Activated CD4-positive, alpha-beta T cell treated with anti-CD3 and anti-CD28 coated beads, Interleukin-2, amount 50 U/mL, for 48 hours (primary cell): ENCODE results near the gene ZNRF3.

ENCODE experiments used
- DNase-seq, 2 experiments: peaks; one replicate each; pipeline ENCODE4 v3.0.0-alpha.2; 2020

The ZNRF3 gene

DNA sequence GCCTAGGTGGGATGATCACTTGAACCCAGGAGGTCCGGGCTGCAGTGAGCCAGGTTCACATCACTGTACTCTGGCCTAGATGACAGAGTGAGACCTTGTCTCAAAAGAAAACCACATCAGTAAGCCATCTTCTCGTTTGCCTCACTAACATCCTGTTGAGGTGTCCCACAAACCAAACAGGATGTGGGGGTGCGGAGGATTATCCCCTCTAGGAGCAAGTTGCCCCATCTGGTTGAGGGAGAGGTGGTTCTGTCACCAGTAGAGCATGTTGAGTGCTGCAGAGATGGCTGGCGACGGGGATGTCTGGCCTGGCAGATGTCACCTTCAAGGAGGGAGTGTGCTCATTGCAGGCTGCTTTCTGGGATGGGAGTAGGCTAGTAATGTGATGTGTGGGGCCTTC lies 72.4 kb downstream of the ZNRF3 start:
- DNase-seq, result peak; percentile 81 to 87

DNA sequence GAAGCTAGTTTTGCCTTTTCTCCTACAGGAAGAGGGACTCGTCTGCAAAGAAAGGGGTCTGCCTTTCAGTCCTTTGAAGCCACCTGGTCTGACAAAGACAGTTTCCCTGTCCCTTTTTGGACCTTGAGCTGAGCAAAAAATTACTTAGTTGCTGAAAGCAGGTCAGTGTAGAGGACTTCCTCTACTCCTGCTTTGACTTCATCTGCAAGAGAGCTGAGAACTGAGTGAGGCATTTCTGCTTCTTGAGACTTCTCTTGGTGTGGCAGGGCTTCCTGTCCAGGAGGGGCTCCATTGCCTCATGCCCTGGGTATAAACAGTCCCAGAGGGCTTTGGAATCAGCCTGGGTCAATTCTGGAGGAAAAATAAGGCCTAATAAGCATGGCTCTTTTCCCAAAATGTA lies 73.1 kb downstream of the ZNRF3 start:
- no peak for DNase-seq

DNA sequence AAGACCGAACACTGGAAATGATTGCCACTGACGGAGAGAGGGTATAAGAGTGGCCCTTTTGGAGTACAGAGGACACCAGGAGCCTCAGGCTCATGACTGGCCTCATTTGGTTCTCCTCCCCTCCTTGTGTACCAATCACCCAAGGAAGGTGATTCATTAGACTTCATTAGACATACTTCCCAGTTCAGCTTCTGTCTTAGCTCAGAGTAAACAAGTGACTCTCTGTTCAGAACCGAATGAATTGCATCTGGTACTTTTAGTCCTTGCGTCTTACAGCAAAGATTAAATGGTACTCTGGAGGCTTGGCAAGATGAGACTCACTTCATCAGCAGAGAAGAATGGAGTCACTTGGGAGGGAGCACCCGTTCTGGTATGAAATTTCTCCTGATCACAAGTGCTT lies 75.2 kb downstream of the ZNRF3 start:
- no peak for DNase-seq

DNA sequence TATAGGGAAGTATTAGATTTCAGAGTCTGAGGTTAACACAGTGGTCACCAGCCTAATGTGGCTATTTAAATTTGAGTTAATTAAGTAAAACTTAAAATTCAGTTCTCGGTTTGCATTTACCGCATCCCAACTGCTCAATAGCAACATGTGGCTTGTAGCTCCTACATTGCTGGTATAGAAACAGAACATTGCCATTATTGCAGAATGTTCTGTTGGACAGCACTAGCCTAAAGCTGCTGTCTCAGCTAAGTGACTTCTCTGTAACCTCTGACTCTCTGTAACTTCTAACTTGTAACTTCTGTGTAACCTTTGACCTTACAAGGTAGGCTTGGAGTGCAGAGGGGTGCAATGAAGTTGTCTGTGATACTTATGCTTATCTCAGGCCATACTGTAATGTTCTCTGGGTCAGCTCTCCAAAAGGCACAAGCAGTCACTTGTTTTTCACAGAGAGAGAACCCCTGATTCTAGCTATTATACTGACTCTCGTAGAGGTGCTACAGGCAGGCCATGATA lies 78.7 kb downstream of the ZNRF3 start:
- no peak for DNase-seq

DNA sequence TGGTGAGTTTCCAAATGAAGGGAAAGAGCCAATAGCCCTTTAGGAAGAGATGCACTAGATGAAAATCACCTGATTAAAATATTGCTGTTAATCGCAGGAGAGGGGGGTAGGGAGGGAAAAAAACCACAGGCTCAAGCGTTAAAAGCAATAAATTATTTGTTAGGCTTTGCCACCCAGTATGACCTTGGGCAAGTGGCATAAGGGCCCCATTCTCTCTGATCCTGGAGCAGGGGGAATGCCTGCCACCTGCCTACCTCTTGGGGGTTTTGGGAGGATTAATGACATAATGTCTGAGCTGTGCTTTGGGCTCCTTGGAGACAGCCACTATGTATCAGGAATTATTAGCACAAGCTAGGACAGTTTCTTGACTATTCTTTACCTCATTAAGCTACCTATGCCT lies 80.0 kb downstream of the ZNRF3 start:
- DNase-seq, result no peak

DNA sequence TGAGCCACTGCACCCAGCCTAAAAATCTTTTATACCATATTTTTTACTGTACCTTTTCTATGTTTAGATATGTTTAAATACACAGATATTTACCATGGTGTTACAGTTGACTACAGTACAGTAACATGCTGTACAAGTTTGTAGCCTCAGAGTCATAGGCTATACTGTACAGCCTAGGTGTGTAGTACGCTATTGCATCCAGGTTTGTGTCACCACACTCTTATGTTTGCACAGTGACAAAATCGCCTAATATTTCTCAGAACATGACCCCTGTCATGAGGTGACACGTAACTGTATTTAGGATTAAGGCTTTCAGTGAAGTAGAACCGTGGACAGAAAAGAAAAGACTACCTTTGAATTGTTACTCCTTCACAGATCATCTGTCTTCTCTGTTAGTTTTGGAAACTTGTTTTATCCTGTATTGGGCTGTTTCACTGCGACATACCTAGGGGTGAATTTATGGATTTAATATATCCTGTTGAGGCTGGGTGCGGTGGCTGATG lies 83.8 kb downstream of the ZNRF3 start:
- DNase-seq, result no peak

DNA sequence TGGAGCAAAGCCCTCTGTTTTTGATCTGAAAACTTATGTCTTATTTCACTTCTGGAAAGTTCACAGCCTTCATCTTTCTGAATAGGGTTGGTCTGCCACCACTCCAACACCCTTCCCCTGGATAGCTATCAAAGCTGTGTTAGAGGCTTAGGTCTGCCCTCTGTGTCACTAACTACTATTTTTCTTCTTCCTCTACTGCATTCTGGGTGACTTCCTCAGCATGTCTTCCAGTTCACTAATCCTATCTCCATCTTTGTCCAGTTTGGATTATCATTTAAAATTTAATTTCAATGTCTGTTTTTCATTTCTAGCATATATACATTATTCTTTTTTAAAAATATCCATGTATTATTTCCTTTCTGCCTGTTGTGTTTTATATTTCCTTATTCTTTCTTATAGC lies 84.6 kb downstream of the ZNRF3 start:
- DNase-seq, result no peak

DNA sequence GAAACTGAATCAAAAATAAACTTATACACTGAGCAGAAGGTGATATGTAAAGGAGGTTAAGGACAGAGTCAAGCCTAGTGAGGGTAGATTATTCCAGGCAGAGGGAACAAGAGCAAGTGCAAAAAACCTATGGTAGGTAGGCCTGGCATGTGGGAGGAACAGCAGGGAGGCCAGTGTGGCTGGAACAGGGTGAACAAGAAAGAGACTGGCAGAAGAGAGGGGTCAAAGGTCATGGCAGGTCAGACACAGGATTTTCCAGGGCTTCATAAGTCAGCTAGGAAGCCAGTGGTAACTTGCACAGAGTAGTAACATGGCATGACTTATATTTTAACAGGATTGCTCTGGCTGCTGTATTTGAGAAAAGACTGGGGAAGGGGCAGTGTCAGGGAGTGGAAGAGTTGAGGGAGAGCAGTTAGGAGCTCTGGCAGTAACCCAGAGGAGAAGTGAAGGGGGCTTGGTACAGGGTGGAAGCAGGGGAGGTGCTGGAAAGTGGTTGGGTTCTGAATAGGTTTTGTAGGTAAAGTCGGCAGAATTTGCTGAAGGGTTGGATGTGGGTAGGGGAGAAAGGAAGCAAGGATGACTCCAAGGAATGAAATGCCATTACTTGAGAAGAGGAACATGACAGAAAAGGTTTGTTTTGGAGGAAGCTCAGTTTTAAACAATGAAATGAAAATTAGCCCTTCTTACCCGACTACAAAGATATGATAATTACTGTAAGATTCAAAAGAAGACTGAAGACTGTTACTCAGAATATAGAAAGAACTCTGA lies 86.2 kb downstream of the ZNRF3 start:
- DNase-seq, result no peak

DNA sequence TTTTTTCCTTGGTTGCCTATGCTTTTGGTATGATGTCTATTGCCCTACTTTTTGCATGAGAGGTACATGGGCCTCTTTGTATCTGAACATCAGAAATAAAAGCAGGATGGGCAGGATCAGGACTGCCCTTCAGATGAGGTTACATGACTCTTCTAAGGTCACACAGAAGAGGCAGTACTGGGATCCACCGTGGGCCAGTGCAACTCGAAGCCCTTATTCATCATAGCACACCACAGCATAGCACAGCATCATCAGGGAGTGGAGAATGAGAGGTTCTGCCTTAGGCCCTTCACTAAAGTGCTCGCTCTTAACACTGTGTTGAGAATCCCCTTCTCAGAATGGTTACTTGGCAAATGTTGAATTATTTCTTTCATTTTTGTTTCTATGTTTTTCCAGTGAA lies 90.0 kb downstream of the ZNRF3 start:
- no peak for DNase-seq

DNA sequence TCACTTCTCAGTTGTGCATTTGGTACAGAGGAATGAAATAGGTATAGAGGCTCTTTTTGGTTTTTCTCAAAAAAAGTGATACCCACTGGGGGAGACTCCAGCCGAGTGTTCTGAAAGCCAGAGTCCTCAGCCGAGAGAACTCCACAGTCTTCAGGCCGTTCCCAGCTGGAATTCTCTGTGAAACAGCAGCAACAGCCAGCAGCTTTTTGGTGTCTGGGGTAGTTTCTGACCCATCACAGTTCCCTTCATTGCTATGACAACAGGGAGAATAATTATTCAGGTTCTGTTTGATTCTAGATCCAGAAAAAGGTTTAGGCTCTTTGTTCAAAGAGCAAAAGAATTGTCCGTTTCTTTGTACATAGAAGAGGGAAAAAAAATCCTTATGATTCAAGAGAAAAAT lies 93.7 kb downstream of the ZNRF3 start:
- DNase-seq, result no peak

DNA sequence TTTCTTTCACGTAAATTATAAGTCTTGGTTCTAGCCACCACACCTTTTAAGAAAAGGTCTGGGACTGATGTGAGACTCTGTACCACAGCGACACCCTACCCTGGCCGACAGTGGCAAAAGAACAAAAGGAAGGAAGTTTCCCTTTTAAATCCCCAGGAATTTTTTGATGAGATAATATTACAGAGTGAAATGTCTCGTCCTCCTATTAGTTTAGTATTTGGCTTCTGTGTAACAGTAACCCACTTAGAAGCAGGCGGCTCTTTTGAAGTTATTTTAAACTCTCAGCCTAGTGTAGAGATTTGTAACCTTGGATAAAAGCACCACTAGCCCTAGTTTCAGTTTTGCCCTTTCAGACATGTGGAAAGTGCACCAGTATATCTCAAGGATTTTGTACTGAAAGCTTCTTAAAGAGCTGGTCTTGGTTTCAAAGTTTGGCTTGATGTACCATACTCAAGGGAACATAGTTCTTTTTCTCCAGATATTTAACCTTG lies 94.2 kb downstream of the ZNRF3 start:
- DNase-seq, result no peak

DNA sequence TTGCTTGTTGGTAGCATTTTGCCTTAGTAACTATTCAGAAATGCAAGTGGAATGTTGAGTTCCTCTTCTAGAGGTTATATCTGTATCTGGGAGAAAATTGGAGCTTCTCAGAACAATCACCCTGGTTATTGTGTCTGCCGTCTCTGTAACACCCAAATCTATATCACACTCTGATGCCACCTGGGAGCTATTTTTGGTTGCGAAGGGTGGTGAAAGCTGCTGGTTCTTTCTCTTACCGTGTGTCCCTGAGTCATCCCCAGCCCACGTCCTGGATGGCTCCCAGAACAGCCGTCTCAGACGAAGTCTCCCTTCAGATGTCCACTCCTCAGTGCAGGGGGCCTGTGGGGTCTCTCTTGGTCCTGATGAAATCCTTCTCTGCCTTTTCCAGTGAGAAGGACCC lies 94.8 kb downstream of the ZNRF3 start:
- no peak for DNase-seq

DNA sequence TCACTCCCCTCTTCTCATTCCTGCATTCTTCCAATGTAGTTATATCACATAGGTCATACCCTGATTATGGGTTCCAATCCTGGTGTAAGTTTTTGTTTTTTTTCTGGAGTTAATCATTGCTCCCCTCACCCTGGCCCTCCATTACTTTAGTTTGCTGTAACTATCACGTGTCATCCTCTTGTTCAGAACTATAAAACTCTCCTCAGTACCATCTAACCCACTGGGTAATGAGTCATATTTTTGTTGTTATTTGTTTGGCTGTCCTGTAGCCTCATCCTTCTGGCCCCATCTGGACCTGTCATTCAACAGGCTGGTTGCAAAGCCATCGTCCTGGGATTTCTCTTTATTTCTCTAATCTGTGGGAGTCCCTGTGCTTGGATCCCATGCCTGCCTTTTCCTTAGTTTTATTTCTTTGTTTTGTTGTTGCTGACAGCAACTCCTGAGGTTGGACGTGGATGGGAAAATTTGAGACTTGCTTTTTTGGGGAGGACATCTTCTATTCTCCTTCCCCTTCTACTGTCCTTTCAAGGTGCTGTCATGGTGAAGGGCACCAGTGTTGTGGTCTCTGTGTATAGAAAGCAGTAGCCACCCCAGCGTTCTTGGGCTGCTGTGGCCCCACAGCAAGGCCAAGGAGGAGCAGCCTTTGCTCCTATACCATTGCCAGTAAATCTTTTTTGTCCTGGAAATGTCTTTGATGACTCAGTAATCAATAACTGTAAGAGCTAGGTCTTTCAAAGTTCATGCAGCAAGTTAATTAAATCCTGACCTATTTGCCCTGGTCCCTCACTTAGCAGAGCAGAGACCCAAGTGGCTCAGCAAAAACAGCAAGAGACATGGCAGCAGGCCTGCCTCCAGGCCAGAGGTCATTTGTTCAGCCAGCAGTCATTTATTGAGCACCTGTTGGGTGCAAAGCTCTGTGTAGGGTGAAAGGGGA lies 95.8 kb downstream of the ZNRF3 start:
- DNase-seq, result no peak

DNA sequence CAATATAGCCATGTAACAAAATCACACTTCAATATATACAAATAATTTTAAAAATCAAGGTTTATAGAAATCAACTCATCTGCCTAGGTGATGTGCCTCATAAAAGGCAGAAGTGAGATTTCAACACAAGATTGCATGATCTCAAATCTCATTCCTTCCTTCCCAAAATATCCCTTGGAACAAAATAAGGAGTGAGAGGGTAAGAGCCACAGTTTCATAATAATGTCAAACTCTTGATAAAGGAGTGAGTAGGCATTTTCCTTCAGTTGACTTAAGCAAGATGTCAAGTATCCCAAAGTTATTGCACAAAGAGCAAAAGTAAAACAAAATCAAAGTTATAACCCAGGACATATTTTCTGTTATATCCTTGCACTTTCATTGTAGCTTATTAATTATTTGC lies 97.0 kb downstream of the ZNRF3 start:
- DNase-seq, result no peak

DNA sequence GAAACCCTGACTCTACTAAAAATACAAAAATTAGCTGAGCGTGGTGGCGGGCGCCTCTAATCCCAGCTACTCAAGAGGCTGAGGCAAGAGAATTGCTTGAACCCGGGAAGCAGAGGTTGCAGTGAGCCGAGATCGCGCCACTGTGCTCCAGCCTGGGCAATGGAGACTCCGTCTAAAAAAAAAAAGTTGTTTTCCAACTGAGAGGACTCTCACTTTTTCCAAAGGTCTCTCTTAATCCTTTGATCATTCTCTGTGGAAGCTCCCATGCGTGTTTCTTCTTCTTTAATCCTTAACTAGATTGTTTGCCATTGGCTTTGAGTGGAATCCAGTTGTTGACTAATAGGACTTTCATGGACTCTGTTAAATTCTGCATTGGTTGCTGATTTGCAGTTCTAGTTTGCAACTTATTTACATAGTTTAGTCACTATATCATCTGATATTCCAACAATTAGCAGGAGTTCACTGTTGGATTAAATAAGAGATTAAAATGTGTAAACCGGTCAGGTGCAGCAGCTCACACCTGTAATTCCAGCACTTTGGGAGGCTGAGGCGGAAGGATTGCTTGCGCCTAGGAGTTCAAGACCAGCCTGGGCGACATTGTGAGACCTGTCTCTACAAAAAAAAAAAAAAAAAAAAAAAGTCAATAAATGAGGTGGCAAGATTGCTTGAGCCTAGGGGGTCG lies 98.6 kb downstream of the ZNRF3 start:
- no peak for DNase-seq

DNA sequence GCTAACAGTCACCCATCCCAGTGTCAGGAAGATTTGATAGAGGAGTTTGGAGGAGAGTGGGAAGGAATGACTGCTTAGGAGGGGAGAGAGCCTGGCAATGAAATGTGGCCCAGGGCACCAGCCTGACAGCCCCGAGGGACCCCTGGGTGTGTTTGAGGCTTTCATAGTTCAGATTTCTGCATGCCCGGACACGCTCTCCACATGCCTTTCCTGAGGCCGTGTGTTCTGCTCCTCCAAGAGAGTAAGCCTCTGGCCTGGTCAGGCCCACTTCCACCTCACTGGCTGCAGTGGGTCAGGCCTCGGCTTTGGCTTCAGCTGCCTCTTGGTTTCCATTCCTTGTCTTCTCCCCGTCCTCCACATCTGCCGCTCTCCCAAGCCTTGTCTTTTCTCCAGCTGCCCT lies 99.8 kb downstream of the ZNRF3 start:
- DNase-seq, result no peak

DNA sequence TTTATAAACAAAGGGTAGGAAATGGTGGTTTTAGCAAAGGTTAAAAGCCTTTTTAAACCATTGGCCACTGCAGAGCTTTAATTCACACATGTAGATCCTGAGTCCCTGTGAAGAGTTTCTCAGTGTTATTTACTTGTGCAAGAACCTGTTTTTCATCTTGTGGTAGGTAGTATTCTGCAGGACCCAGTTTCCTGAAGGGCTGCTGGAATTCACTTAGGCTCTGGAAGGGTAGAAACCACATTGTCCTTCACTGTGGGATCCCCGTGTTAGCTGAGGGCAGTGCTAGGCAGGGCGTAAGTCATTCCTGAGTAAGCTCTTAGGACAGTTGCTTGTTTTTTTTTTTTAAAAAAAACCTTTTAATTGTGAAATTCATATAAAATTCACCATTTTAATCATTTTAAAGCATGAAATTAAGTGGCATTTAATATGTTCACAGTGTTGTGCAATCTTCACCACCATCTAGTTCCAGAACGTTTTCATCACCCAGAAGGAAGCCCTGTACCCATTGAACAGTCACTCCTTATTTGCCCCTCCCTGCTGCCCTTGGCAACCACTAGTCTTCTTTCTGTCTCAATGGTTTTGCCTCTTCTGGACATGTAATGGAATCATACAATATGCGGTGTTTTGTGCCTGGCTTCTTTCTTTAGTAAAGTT lies 100.5 kb downstream of the ZNRF3 start:
- DNase-seq, result no peak

DNA sequence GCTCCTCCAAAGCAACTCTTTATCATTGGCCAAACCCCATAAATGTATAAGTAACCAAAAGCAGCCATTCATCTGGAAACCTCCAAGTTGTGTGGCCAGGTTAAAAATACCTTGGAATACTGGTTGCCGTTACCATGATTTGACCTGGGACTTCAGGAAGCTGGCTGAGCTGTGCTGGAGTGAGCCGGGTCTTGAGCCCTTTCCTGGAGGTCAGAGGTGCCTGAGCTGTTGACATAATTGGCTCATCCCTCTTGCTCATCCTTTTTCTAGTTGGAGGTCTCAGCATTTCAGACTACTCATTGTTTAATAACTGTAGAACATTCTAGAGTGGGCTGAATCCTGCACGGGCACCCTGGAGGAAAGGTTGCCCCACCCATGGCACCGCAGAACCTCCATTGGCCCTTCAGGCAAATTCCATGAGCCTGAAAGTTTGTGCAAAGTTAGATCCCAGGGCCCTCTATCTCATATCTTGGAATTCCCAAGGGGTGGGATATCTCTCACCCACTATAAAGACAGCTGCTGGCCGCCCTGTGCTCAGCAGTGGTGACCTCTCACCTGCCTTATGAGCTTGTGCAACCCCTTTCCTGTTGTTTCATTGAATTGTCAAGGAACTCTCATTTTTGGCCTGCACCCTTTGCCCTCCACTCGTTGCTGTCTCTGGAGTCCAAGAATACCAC lies 101.2 kb downstream of the ZNRF3 start:
- no peak for DNase-seq

DNA sequence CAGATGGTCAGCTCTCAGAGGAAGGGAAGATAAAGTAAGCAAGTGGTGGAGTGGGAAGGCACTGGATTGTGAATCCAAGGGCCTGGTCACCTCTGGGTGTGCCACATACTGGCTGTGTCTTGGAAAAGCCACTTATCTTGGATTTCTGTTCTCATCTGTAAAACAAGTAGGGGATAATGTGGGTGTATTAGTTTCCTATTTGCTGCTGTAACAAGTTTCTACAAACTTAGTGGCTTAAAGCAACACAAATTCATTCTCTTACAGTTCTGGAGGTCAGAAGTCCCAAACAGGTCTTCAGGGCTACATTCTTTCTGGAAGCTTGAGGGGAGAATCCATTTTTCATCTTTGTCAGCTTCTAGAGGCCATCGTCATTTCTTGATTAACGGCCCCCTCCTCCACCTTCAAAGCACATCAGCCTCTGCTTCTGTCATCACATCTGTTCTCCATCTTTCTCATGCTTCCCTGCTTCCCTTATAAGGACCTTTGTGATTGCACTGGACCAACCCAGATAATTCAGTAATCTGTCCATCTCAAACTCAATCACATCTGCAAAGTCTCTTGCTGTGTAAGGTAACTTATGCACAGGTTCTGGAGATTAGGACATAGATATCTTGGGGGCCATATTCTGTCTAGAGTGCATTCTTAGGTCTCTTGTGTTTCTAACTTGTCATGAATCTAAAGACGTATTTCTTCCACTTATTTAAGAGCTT lies 102.4 kb downstream of the ZNRF3 start:
- no peak for DNase-seq

DNA sequence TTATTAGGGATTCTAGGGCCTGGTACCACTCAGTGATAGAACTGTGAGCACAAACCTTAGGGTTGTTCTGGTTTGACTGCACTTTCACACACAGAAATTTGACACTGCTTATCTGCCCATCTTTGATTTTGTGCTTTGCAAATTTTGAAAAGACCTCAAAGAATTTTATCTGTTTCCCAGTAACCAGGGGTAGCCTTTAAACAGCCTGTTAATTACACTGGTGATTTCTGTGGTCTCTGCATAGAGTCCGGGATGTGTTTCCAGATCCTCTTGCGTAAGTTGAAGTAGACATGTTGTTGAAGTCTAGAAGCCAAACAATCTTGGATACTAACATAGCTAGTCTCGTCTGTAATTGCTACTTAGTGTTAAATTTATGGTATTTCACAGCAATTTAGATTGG lies 103.0 kb downstream of the ZNRF3 start:
- DNase-seq, result no peak

DNA sequence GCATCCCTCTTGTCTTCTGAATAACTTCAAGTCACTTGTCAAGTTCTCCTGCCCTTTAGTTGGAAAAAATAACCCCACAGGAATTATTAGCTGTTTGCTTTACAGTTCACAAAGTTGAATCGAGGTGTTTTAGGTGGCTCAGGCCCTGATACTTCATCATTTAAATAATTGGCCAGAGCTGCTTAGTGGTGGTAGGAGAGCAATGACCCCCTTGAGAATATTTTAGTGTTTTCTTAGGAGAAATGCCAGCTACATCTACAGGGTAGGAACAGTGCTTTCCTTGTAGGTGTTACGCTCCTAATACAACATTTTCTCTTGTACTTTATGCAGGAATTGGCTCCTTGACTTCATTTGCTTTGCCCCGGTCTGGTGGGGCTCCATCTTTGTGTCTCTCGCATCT lies 105.1 kb downstream of the ZNRF3 start:
- no peak for DNase-seq
